Measurements from ENCODE around the gene ATPAF2.

- TF ChIP-seq, protein P1, sequence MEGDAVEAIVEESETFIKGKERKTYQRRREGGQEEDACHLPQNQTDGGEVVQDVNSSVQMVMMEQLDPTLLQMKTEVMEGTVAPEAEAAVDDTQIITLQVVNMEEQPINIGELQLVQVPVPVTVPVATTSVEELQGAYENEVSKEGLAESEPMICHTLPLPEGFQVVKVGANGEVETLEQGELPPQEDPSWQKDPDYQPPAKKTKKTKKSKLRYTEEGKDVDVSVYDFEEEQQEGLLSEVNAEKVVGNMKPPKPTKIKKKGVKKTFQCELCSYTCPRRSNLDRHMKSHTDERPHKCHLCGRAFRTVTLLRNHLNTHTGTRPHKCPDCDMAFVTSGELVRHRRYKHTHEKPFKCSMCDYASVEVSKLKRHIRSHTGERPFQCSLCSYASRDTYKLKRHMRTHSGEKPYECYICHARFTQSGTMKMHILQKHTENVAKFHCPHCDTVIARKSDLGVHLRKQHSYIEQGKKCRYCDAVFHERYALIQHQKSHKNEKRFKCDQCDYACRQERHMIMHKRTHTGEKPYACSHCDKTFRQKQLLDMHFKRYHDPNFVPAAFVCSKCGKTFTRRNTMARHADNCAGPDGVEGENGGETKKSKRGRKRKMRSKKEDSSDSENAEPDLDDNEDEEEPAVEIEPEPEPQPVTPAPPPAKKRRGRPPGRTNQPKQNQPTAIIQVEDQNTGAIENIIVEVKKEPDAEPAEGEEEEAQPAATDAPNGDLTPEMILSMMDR (IDR thresholded peaks at IDR 0.05; ENCODE audit: poor library complexity) = no peak
- no peak for TF ChIP-seq EZH2 (IDR thresholded peaks at IDR 0.05; ENCODE audit: borderline replicate concordance)
Measured at GRCh38 chr17:17999364-18000029, 39.5 kb downstream of the ATPAF2 start.
